Glomerular endothelial cell (primary cell): ENCODE measurements around the gene P4HA2. TPM values are rescaled to one million over a fixed set of nuclear protein-coding genes. Genes with fewer than 3 reads are reported as not detected.

Experiments
- DNase-seq: peaks from one replicate; pipeline ENCODE4 v3.0.0-alpha.2; 2011; ENCODE audit warnings: low read depth, low spot score; ENCODE audit errors: extremely low read depth
- total RNA-seq: library from RNA; depleted of rRNA; stranded (reverse); fragments of >200 nt; gene quantifications from 2 replicates; pipeline ENCODE4 v1.2.3, GENCODE V29; 2015

Gene P4HA2
- total RNA-seq, 1 donor from 2014 or later: 151 TPM

GRCh38 chr5:132204371-132205135 lies 23.1 kb downstream of the P4HA2 start:
- no peak for DNase-seq

DNA sequence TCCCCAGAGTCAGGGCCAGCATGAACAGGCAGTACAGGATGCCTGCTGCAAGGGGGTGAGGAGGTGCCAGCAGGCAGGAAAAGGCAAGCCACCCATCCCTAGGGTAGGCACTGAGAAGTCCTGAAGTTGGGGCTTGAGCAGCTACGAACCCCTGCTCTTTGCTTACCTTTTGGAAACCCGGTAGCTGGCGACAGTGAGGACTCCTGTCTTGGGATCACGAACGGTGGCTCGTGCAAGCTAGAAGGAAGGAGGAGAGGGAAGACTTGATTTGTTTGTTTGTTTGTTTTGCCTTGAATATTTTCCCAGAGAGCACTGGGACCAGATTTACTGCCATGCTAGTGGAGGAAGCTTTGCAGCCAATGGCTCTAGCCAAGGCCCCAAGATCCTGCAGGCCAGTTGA lies 23.7 kb downstream of the P4HA2 start:
- DNase-seq: no peak

DNA sequence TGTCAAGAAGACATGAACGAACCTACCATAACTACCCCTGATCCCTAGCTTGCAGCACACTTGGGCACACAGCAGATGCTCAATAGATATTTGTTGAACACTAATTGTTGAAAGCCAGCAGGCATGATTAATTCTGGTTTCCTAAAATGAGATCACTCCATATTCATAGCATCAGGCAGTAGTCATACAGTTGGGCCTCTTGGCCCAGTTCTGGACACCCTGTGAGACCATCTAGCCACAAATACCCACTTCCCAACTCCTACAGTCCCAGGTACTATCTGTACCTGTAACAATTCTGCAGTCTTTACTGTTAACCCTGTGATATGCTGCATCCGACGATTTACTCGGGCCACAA lies 24.2 kb downstream of the P4HA2 start:
- DNase-seq: no peak

GRCh38 chr5:132202711-132203463 lies 24.8 kb downstream of the P4HA2 start:
- no peak for DNase-seq

GRCh38 chr5:132199116-132199680 lies 28.5 kb downstream of the P4HA2 start:
- no peak for DNase-seq

DNA sequence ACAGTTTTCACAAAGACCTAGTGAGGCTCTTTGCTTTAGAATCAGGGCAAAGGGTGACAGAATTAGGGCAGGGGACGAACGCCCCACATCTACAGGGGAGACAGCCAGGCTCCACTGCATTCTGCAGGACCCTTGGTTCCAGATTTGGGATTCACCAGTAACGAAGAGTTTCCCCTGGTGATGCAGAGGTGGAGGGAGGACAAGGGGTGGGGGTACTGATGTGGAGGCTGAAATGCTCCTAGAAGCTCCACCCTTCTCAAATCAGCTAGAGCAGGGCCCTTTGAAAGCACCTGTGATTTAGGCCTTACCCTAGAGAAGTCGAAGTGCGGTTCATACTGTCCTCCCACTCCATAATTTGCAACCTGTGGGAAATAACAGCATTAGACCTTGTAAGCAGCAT lies 29.1 kb downstream of the P4HA2 start:
- DNase-seq: no peak

GRCh38 chr5:132195727-132196126 lies 31.9 kb downstream of the P4HA2 start:
- DNase-seq: no peak

- DNase-seq: no peak
Observed at GRCh38 chr5:132193165-132193694, 34.4 kb downstream of the P4HA2 start.

GRCh38 chr5:132190161-132190817 lies 37.4 kb downstream of the P4HA2 start:
- no peak for DNase-seq

GRCh38 chr5:132184588-132184987 lies 43.1 kb downstream of the P4HA2 start:
- DNase-seq: no peak

DNA sequence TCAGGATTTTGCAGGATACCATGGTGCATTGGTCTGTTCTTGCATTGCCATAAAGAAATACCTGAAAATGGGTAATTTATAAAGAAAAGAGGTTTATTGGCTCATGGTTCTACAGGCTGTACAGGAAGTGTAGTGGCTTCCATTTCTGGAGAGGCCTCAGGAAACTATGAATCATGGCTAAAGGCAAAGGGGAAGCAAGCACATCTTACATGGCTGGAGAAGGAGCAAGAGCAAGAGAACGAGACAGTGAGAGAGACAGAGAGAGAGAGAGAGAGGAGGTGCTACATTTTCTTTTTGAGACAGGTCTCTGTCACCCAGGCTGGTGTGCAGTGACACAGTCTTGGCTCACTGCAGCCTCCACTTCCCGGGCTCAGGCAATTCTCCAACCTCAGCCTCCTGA lies 43.9 kb downstream of the P4HA2 start:
- no peak for DNase-seq

DNA sequence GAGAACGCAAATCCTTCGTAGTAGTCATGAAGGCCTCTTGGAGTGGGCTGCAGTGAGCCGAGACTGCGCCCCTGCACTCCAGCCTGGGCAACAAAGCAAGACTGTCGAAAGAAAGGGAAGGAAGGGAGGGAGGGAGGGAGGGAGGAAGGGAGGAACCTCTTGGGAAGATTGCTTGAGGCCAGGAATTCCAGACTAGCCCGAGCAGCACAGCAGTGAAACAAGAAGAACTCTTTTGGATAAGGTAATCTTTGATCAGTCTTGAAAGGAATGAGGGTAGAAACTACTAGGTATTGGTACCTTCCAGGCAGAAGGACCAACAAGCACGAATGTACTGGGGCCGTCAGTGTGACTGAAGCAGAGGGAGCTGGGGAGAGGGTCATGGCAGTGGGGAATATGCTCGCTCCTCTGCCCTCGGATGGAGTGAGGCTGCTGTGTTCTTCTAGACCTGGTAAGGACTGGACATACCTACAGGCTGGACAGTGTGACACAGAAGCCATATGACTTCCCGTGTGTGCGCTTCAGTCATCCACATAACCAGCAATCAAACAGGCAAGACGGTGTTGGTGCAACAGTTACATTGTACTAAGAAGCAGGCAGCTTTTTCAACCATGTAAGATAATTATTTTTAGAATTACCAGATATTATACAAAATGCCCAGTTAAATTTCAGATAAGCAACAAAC lies 45.2 kb downstream of the P4HA2 start:
- DNase-seq: no peak

- DNase-seq: no peak
Observed at GRCh38 chr5:132181011-132181629, 46.5 kb downstream of the P4HA2 start.

- no peak for DNase-seq
Observed at GRCh38 chr5:132180134-132180745, 47.4 kb downstream of the P4HA2 start.

- no peak for DNase-seq
Observed at GRCh38 chr5:132179405-132179804, 48.2 kb downstream of the P4HA2 start.

GRCh38 chr5:132177691-132178149 lies 49.9 kb downstream of the P4HA2 start:
- DNase-seq: no peak

GRCh38 chr5:132176987-132177386 lies 50.7 kb downstream of the P4HA2 start:
- DNase-seq: no peak

- DNase-seq: no peak
Observed at GRCh38 chr5:132176521-132176945, 51.1 kb downstream of the P4HA2 start.

- no peak for DNase-seq
Observed at GRCh38 chr5:132162945-132163344, 64.7 kb downstream of the P4HA2 start.
